ENCODE results near the gene HOXC11.

HOXC11 gene

DNA sequence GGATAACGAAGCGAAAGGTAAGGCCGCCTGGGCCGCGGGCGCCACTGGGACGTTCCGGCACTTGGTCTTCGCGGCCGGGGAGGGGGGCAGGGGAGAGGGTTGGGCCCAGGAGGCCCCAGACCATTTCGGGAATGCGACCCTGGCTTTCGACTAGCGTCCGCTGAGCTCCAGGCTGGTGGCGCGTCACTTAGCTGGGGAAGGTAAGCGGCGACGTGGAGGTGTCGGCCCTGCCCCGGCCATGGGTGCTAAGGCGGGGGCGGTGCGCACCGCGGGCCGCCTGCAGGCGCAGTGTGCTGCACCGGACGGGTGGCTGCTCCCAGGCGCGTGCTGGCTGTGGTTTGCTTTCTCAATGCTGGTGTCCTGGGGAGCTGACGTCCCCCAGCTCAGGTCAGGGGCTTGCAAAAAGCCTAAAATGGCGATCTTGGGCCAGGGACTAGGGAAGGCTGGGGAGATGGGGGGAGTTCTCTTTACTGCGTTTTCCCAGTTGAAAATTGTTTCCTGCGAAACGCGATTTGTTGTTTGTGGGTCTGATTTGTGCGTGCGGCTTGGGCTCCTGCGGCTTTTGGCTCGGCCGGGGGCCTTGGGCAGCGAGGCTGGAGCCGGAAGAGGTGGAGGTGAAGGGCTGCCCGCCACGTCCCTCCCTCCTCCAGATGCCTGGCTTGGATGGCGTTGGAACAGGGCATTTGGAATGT, 13.2 kb downstream of the HOXC11 start:
- TF ChIP-seq, protein P1, sequence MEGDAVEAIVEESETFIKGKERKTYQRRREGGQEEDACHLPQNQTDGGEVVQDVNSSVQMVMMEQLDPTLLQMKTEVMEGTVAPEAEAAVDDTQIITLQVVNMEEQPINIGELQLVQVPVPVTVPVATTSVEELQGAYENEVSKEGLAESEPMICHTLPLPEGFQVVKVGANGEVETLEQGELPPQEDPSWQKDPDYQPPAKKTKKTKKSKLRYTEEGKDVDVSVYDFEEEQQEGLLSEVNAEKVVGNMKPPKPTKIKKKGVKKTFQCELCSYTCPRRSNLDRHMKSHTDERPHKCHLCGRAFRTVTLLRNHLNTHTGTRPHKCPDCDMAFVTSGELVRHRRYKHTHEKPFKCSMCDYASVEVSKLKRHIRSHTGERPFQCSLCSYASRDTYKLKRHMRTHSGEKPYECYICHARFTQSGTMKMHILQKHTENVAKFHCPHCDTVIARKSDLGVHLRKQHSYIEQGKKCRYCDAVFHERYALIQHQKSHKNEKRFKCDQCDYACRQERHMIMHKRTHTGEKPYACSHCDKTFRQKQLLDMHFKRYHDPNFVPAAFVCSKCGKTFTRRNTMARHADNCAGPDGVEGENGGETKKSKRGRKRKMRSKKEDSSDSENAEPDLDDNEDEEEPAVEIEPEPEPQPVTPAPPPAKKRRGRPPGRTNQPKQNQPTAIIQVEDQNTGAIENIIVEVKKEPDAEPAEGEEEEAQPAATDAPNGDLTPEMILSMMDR (IDR thresholded peaks at IDR 0.05; ENCODE audit: low read depth, low read length) = no peak
- no peak overlapping the region for H3K4me3 ChIP-seq (ENCODE audit: low read depth, low read length)

DNA sequence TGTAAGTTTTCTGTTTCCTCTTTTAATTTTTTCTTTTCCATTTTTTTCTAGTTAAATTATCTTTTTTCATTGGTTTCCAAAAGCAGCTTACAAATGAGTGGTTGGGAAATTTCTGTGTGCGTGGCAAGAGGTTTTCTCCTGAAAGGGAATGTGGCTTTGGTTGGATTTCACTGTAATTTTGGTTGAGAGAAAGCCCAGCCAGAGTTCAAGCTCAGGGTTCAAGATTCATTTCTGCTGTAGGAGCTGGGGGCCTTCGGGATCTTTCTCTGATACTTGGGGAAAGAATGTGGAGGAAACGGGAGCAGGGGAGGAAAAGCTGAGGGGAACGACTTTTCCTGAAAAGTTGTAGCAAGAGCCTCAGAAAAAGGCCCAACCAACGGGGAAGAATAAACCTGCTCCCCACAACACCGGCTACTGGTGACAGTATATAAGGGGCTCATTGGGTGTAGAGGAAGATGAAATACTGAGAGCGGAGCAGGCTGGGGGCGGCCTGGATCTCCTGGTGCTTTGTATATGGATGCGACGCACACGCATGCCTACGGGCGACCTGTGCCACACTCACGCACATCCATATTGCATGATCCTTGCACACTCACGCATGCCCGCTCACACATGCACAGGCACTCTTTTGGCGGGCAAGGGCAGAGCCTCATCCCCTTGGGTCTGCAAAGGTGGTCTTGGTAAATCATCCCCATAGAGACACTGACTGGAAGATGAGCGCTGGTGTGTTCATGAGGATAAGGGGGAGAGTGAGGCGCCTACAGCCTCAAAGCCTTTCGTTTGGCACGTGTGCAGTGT, 14.0 kb downstream of the HOXC11 start:
- H3K4me3 ChIP-seq (ENCODE audit: low read depth, low read length) = no peak overlapping the region
- TF ChIP-seq, protein P1 (IDR thresholded peaks at IDR 0.05; ENCODE audit: low read depth, low read length) = no peak

DNA sequence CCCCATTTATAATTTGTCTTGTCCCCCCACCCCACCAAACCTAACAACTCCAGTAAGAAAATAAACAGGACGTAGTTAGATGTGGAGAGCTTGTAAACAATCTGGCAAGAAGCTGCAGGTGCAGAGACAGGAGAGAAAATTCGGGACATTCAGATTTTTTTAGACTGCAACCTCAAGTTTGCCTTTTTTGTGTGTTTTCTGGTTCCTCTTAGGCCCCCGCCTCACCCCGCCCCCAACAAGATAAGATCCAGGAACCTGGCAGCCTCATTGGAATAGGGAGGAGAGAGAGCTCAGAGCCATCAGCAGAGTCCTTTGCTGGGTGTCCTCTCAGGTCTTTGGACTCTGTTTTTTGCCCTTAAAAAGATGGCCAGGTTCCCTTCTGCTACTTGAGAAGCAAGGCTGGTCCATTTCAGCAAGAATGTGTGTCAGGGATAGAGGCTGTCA, 14.9 kb downstream of the HOXC11 start:
- TF ChIP-seq, protein P1 (IDR thresholded peaks at IDR 0.05; ENCODE audit: low read depth, low read length) = no peak
- H3K4me3 ChIP-seq (ENCODE audit: low read depth, low read length) = no peak overlapping the region

DNA sequence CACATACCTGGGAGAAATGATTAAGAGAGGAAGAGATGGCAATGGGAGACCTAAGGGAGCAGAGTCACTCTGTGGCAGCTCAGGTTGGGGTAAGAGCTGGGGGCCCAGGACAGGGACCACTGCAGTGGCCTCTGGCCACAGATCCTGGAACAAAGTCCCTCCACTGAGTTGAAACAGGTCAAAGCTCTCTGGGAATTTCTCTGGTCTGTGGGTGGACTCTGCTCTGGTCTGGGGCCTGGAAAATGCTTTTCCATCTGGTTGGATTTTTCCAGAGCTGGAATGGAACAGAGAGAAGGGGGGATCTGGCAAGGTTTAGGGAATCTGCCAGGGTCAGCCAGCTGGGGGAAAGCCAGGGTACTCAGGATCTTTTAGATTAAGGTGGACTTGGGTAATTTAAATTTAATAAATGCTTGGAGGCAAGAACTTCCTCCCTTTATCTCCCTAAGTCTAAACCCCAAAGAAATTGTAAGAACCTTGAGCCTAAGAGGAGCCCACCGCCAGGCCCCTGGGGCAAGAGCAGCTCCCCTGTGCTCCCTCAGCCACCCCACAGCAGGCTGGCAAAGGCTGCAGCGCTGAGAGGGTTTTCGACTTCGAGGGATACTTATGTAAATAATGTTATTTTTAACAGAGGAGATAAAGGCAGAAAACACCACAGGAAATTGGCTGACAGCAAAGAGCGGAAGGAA, 15.8 kb downstream of the HOXC11 start:
- TF ChIP-seq, protein P1 (IDR thresholded peaks at IDR 0.05; ENCODE audit: low read depth, low read length) = no peak
- no peak overlapping the region for H3K4me3 ChIP-seq (ENCODE audit: low read depth, low read length)

DNA sequence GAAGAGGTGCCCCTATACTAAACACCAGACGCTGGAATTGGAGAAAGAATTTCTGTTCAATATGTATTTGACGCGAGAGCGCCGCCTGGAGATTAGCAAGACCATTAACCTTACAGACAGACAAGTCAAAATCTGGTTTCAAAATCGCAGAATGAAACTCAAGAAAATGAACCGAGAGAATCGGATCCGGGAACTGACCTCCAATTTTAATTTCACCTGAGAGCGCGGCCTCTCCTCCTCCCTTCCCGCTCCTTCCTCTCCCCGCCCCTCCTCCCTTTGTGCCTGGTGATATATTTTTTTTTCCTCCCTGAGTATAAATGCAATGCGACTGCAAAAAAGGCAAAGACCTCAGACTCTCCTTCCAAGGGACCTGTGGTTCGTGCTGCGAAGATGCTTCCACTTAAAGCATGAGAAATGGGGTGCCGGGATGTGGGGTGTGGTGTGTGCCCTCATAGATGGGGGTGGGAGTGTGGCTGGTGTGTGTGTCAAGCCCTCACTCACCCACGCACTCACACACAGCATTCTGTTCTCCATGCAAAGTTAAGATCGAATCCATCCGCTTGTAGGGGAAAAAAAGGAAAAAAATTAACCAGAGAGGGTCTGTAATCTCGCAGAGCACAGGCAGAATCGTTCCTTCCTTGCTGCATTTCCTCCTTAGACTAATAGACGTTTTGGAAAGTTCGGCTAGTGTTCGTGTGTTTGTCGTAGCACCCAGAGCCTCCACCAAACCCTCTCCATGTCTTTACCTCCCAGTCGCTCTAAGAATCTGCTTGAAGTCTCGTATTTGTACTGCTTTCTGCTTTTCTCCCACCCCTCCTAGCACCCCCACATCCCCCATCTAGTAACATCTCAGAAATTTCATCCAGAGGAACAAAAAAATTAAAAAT, 16.5 kb downstream of the HOXC11 start:
- TF ChIP-seq, protein P1 (IDR thresholded peaks at IDR 0.05; ENCODE audit: low read depth, low read length) = 0 out of 2 replicates have a peak, but pooled peaks have one; percentile 22
- no peak overlapping the region for H3K4me3 ChIP-seq (ENCODE audit: low read depth, low read length)

DNA sequence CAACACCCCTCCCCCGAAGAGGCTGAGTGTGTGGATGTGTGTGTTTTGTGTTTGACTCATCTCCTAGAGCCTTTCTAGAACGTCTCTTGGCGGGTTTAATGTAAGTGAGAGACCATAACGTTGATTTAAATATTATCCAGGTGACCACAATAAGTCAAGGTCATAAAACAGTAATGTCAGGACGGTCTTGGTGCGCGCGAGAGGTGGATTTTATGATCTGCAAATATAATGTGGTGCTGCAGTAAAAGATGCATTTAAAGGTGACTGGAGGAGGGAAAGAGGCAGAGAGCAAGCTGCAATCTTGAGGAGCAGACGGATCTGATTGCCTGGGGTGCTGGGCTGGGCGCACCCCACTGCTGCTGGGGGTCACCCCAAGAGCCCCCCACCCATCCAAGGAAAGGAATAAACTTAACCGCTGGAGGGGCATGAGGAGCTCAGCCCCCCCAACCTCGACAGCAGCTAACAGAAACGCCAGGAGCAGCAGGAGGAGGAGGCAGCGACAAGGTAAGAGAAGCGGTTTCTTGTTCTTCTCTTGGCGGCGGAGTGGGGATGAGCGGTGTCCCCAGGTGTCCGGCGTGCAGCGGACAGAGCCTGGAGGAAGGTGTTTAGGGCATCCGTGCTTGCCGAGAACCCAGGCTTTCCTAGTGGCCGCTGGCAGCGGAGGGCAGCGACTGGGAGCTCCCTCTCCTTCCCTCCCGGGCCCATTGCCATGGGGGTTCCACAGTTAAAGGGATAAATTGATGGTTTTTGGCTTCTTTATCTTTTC, 17.6 kb downstream of the HOXC11 start:
- TF ChIP-seq, protein P1 (IDR thresholded peaks at IDR 0.05; ENCODE audit: low read depth, low read length) = no peak
- no peak overlapping the region for H3K4me3 ChIP-seq (ENCODE audit: low read depth, low read length)

Data from WI38 (cell line).